HG02884 (cell line): Measurements from ENCODE around the gene NKX1-1.

Source experiments
- ATAC-seq: cut with Tn5 transposase; IDR thresholded peaks from one replicate; pipeline ENCODE4 v1.9.1; 2021; ENCODE audit warnings: mild to moderate bottlenecking, moderate library complexity; ENCODE audit not compliant: unreplicated experiment

Gene NKX1-1

GRCh38 chr4:1362046-1362445 lies 44.2 kb downstream of the NKX1-1 start:
- no peak for ATAC-seq

- ATAC-seq, result no peak
Measured at GRCh38 chr4:1361431-1361830, 44.8 kb downstream of the NKX1-1 start.

DNA sequence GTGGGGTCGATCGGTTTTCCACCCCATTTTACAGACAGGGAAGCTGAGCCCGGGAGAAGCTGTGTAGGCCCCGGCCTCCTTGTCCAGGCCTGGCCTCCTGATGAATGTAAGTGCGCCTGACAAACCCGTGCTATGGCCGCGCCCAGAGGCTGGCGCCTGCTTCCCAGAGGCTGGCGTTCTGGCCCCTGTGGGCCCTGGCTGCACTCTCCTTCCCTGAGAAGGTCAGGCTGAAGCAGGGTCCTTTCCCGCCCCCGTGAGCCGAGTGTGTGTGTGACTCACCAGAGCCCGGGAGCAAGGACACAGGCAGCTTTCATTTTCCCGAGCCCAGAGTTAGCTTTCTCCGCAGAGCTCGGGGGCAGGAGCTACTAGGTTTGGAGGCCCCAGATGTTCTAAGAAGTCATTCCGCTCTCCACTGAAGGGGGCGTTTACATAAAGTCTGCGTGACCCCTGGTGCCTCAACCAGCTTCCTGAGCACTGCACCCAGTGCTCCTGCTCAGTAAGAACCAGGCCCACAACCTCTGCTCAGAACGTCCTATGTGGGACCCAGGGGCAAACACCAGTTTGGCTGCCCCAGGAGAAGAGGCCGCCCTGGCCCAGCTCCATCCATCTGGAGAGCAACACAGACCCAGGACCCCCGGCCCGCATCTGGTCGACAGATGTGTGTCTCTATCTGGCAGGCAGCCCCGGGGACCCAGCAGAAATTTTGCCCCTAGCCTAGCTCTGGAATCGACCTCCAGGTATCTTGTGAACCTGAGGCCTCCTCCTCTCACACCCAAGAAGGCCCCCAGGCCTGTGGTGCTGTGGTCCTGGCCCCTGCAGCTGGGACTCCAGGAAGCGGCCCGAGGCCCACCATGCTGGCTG lies 45.6 kb downstream of the NKX1-1 start:
- ATAC-seq, result no peak

GRCh38 chr4:1359976-1360375 lies 46.3 kb downstream of the NKX1-1 start:
- no peak for ATAC-seq

DNA sequence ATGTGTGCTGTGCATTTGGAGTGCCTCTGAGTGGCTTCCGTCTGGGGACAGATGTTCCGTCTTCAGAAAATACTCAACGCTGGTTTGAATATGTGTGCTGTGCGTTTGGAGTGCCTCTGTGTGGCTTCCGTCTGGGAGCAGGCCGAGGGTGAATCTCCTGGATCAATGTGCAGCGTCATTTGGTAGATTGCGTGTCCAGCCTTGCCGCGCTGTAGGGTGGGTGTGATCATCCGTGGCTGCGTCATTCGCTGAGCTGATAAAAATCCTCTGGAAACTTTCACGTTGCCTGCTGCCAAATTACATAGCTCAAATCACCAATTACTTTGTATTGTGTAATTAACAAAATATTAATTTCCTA lies 47.1 kb downstream of the NKX1-1 start:
- no peak for ATAC-seq

GRCh38 chr4:1358421-1359143 lies 47.7 kb downstream of the NKX1-1 start:
- ATAC-seq, result no peak

DNA sequence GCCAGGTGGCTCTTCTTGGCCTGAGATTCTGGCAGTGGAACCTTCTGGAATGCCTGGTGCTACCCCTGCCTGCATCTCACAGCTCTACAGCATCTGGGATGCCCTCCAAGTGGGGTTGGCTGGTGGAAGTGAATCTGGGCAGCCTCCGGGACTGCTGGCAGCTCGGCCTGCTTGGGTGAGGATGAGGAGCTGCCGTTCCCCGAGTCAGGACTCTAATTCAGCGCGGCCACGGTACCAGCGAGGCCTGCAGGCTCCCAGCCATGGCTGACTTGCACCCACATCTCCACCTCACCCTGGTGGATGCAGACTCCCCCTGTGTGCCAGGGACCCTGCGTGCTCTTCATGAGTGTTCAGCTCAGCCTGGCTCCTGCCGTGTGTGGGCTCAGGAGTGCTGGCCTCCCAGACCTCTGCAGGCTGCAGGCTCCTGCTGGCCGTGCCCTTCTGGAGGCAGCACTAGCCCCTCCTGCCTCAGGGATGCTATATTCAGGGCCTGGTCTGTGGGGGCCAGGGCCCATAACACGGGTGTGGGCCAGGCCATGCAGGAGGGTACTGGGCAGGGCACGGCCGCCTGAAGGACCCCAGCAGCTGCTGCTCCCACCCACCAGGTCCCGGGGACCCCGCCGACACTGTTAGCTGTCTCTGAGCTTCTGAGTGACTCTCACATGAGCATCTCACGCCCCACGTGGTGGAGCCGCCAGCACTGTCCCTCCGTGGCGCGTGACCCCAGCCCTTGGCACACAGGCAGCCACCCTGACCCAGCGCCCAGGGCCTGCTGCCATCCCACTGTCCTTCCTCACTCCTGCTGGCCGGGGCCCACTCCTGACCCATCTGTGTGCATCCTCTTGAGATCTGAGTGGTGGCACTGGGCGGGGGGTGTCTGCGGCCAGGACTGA lies 48.6 kb downstream of the NKX1-1 start:
- ATAC-seq, result no peak

DNA sequence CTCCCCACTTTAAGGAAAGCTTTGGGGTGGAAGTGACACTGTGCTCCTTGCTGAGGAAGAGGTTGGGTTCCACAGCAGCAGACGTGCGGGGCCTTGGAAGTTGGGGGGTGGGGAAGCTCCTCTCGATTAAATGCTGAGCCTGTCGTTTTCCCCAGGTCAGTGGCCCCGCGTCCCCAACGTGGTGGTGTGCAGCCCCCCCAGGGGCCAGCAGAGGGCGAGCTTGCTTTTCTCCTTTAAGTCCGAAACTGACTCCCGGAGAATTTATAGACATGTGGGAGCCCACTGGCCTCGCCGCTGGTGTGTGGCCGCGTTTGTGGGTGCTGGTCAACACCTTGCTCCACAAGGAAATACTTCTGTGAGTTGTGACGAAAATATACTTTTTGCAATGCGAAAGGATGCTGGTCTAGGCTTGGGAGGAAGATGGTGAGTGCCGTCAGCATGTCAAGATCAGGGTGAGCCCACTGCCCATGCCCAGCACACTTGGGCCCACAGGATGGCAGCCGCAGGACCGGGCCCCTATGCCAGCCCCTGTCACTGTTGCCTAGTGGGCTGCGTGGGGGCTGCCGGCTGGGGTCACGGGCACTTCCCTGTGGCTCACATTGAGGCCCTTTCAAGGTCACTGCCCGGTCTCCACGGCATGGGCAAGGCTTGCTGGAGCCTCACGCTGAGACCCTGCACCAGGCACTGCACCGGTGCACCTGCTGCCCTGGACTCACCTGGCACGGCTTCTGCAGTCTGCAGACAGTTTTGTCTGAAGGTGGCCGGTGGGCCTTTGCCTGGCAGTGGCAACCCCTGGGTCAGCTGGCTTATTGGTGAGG lies 49.9 kb downstream of the NKX1-1 start:
- no peak for ATAC-seq

DNA sequence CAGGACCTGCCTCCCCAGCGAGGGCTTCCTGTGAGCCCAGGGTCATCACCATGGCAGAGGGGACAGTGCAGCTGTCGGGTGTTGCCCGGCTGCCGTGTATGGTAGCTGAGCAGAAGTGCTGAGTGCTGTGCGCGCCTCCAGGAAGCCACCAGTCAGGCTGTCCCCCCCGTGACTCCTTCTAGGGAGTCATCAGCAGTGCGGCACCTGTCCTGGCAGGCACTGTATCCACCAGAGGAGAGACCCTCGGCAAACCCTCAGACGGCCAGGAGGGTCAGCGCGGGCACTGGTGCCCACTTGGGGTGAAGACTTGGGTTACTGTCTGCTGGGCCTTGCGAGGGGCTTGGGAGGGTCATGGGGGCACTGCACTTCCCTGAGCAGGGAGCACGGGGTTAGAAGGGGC lies 50.9 kb downstream of the NKX1-1 start:
- no peak for ATAC-seq

GRCh38 chr4:1354983-1355275 lies 51.3 kb downstream of the NKX1-1 start:
- no peak for ATAC-seq

GRCh38 chr4:1354136-1354982 lies 51.9 kb downstream of the NKX1-1 start:
- ATAC-seq, result no peak

DNA sequence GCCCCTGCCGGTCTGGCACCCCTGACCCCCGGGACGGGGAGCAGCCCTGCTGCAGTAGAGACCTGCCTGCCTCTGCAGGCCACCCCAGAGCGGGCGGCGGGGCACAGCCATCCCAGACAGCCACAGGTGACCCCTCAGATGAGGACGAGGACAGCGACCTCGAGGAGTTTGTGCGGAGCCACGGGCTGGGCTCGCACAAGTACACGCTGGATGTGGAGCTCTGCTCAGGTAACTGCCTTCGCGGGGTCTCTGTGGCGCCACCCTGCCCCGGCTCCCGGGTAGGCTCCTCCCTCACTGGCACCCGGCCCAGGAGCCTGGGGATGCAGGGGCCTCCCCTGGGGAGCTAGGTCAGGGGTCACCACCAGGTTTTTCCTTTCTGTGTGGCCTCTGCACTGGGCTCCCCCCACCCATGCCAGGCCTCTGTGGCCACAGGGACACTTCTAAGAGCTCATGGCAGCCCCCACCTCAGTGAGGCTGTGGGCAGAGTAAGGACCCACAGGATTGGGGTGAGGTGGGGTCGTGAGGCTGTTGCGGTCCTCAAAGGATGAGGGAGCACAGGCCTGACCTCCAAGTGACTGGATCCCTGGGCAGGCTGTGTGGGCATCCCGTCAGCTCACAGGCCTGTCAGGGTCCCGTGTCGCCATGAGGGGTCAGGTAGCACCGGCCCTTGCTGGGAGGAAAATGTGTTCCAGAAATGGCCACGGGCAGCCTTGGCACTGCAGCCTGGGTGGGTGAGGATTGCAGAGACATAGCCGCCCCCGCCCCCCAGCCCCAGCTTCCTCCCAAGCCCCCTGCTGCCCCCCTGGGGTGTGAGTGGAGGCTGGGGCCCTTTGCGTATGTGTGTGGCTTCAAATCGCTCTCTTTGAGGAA lies 52.8 kb downstream of the NKX1-1 start:
- ATAC-seq, result no peak
